GM12875 (cell line): ENCODE measurements around the gene DLEC1.

Source experiments
- H3K4me3 ChIP-seq: one replicate; pipeline ENCODE4 v1.5.1; 2011; ENCODE audit warnings: low read depth, low read length, control low read depth
- TF ChIP-seq, protein P1 (sequence below): IDR thresholded peaks from 2 replicates; pipeline ENCODE4 v1.5.1; 2011; ENCODE audit warnings: low read depth, mild to moderate bottlenecking, control low read depth, inconsistent platforms, low read length, moderate library complexity, borderline replicate concordance; ENCODE audit not compliant: insufficient read depth

The DLEC1 gene

DNA sequence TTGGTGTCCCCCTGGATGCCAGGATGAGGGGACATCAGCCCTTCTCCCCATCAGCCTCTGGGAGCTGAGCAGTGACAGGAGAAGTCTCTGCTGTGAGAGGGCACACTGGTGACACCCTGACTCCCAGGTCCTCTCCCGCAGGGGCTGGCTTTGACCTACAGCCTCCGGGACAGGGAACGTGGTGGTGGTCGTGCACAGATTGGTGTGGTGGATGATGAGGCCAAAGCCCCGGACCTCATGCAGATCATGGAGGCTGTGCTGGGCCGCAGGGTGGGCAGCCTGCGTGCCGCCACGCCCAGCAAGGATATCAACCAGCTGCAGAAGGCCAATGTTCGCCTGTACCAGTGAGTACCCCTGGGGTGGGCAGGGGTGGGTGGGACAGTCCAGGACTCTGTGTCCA, 41.7 kb upstream of the DLEC1 start:
- H3K4me3 ChIP-seq: no peak overlapping the region
- TF ChIP-seq, protein P1, sequence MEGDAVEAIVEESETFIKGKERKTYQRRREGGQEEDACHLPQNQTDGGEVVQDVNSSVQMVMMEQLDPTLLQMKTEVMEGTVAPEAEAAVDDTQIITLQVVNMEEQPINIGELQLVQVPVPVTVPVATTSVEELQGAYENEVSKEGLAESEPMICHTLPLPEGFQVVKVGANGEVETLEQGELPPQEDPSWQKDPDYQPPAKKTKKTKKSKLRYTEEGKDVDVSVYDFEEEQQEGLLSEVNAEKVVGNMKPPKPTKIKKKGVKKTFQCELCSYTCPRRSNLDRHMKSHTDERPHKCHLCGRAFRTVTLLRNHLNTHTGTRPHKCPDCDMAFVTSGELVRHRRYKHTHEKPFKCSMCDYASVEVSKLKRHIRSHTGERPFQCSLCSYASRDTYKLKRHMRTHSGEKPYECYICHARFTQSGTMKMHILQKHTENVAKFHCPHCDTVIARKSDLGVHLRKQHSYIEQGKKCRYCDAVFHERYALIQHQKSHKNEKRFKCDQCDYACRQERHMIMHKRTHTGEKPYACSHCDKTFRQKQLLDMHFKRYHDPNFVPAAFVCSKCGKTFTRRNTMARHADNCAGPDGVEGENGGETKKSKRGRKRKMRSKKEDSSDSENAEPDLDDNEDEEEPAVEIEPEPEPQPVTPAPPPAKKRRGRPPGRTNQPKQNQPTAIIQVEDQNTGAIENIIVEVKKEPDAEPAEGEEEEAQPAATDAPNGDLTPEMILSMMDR: no peak

DNA sequence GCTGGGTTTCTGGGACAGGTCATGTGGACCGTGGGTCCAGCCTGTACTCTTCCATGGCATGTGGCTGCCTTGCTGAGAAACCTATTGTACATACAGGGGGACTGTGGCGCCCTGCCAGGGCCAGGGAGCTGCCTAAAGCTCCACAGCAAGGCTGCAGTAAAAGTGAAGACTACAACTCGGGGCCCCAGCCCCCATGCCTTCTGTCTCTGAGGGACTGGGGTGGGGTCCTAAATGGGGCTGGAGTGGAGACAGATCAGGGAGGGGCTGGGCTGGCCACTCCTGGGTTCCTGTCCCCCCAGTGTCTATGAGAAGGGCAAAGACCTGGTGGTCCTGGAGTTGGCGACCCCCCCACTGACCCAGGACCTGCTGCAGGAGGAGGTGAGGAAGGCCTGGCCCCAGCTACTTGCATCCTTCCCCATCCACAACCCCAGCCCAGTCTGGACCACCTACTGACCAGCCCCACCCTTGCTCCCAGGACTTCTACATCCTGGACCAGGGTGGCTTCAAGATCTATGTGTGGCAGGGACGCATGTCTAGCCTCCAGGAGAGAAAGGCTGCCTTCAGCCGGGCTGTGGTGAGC, 41.1 kb upstream of the DLEC1 start:
- no peak overlapping the region for H3K4me3 ChIP-seq
- TF ChIP-seq, protein P1: no peak

DNA sequence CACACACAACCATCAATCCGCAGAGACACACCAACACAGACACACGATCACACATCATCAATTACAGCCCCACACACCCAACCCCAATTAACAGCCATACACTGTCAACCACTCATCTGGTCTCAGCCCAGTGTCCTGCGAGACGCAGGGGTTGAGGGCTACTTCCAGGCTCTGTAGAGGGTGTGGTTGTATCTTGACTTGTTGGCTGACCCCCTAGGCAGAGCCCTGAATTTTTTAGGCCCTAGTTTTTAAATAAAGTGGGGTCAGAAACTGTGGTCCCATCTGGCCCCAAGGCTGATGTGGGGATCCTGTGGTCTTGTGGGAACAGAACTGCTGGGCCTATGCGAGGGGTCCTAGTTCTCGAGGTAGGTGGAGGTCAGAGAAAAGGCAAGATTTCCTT, 39.2 kb upstream of the DLEC1 start:
- H3K4me3 ChIP-seq: no peak overlapping the region
- TF ChIP-seq, protein P1: no peak

DNA sequence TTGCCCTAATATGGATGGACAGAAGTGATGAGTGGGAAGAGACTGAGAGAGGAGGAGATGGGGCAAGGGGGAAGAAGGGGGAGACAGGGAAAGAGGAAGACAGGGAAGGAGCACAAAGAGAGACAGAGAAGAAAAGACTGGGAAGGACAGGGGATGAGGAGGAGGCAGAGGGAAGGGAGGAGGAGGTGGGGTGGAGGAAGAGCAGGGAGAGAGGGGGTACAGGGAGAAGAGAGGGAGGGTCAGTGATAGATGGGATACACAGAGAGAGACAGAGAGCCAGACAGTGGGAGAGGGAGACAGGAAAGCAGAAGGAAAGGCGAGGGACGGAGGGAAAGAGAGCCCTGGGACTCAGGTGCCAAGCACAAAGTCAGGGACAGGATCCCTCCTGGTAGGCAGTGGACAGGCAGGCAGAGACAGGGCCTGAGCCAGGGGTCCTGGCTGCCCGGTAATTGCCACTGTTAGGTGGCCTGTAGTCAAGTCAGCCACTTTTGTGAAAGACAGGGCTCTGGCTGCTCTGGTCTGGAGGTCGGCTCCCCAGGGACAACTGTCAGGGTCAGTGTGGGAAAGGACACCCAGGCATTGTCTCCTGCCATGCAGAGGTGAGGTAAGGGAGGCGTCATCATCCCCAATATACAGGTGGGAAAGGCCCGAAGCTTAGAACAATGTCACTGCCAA, 38.6 kb upstream of the DLEC1 start:
- TF ChIP-seq, protein P1: no peak
- no peak overlapping the region for H3K4me3 ChIP-seq

DNA sequence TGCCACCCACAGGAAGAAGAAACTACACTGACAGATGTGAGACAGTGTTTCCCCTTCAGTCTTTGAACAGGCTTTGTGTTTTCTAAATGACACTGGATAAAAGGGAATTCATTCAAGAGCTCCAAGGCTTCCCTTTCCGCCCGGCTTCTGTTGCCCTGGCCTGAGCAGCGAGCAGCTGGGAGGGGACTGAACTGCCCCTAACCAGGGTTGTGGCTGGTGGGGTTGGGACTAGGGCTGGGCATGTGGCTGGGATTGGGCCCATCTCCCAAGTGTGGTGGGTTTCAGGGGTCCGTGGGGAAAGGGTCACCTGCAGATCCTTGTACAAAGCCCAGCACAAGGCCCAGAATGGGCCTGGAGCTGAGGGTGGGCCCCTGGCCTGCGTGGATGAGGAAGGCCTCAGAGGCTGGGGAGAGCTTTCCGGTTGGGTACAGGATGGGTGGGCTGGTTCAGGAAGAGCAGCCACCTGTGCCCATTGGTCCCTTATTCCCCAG, 38.0 kb upstream of the DLEC1 start:
- TF ChIP-seq, protein P1: no peak
- no peak overlapping the region for H3K4me3 ChIP-seq

DNA sequence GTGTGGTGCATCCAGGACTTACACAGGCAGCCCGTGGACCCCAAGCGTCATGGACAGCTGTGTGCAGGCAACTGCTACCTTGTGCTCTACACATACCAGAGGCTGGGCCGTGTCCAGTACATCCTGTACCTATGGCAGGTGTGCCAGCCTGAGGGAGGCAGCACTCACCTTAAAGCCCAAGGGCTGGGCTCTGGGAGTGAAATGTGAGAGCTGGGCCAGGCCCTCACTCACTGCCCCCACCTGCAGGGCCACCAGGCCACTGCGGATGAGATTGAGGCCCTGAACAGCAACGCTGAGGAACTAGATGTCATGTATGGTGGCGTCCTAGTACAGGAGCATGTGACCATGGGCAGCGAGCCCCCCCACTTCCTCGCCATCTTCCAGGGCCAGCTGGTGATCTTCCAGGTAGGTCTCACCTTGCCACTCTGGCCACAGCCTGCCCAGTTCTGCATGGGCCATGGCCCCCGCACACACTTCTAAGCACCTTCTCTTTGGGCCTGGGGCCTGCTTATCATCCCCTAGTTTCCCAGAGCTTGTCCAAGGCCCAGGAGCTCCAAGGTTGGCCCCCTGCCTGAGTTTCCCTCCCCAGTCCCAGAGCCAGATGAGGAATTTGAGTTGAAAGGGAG, 37.4 kb upstream of the DLEC1 start:
- TF ChIP-seq, protein P1: peak; percentile 28; the same call in 1 of the 2 replicates
- no peak overlapping the region for H3K4me3 ChIP-seq

DNA sequence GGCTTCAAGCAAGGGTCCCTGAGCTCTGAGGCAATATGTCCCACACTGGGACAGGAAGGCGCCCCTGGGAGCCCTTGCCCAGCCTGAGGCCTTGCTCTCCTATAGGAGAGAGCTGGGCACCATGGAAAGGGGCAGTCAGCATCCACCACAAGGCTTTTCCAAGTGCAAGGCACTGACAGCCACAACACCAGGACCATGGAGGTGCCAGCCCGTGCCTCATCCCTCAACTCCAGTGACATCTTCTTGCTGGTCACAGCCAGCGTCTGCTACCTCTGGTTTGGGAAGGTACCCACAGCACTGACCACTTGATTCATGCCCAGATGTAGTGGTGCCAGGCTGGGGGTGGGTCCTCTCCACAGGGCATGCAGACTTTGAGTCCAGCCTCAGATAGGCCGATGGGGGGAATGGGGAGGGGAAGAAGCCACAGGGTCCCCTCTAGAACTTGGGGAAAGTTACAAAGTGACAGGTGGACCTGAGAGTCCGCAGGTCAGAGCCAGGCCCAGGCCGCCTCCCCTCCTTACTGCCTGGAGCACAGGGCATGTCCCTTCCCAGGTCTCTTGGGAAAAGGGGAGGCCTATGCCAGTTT, 36.6 kb upstream of the DLEC1 start:
- TF ChIP-seq, protein P1: no peak

More for the DNA sequence above, 36.6 kb upstream of the DLEC1 start:
- no peak overlapping the region for H3K4me3 ChIP-seq
